NT2/D1 (cell line): ENCODE results near the gene WASF2.

Source experiments
- SUZ12 ChIP-seq: IDR thresholded peaks from 2 replicates; pipeline ENCODE4 v1.6.1; 2011; ENCODE audit not compliant: insufficient read length, insufficient read depth; ENCODE audit errors: extremely low read depth
- YY1 ChIP-seq: IDR thresholded peaks from 2 replicates; pipeline ENCODE4 v1.6.1; 2011; ENCODE audit not compliant: insufficient read length, insufficient read depth
- ZNF274 ChIP-seq: IDR thresholded peaks from 2 replicates; pipeline ENCODE4 v1.6.1; 2011; ENCODE audit warnings: mild to moderate bottlenecking, low read depth, low read length

- TF ChIP-seq YY1, result no peak
- TF ChIP-seq ZNF274, result no peak
- no peak for TF ChIP-seq SUZ12
Measured at GRCh38 chr1:27451343-27451742, 38.6 kb downstream of the WASF2 start.
